GM06990 (cell line): ENCODE results near the gene ELMO1.

Source experiments
- DNase-seq: peaks from one replicate; pipeline ENCODE4 v3.0.0-alpha.2; 2011; ENCODE audit not compliant: insufficient read length; ENCODE audit errors: extremely low read depth
- H3K27me3 ChIP-seq: replicated peaks from 2 replicates; pipeline ENCODE4 v1.6.0; 2011; ENCODE audit warnings: low read length; ENCODE audit not compliant: control insufficient read depth, insufficient read depth
- H3K36me3 ChIP-seq: 2 replicates; pipeline ENCODE4 v1.5.1; 2011; ENCODE audit warnings: low read length; ENCODE audit not compliant: control insufficient read depth, insufficient read depth
- H3K4me3 ChIP-seq: replicated peaks from 2 replicates; pipeline ENCODE4 v1.5.1; 2011; ENCODE audit warnings: low read depth, mild to moderate bottlenecking, control low read depth, low read length
- CTCF ChIP-seq: IDR thresholded peaks from 2 replicates; pipeline ENCODE4 v1.5.1; 2011; ENCODE audit warnings: low read length, control low read depth, mild to moderate bottlenecking, inconsistent platforms; ENCODE audit not compliant: insufficient read depth, poor library complexity, severe bottlenecking

ELMO1 gene

GRCh38 chr7:37405128-37405527 is 43.5 kb downstream of the ELMO1 start:
- H3K4me3 ChIP-seq = no peak overlapping the region
- TF ChIP-seq CTCF = no peak
- H3K27me3 ChIP-seq = no peaks in the 10 kb centered on the region
- no peak for DNase-seq
- no peaks in the 10 kb centered on the region for H3K36me3 ChIP-seq

- H3K4me3 ChIP-seq = no peak overlapping the region
- no peak for TF ChIP-seq CTCF
- no peaks in the 10 kb centered on the region for H3K36me3 ChIP-seq
- DNase-seq = no peak
- no peaks in the 10 kb centered on the region for H3K27me3 ChIP-seq
Observed at GRCh38 chr7:37399876-37400421, 48.7 kb downstream of the ELMO1 start.

- DNase-seq = no peak
- Histone ChIP-seq H3K36me3 (no peaks in the 10 kb centered on the region), H3K27me3 (no peaks in the 10 kb centered on the region), H3K4me3 (no peak overlapping the region)
- TF ChIP-seq CTCF = no peak
Observed at GRCh38 chr7:37398403-37398802, 50.3 kb downstream of the ELMO1 start.

GRCh38 chr7:37395618-37396259 is 52.9 kb downstream of the ELMO1 start:
- H3K36me3 ChIP-seq = no peaks in the 10 kb centered on the region
- H3K27me3 ChIP-seq = no peaks in the 10 kb centered on the region
- no peak for TF ChIP-seq CTCF
- no peak for DNase-seq
- no peak overlapping the region for H3K4me3 ChIP-seq

- H3K4me3 ChIP-seq = no peak overlapping the region
- no peak for TF ChIP-seq CTCF
- H3K36me3 ChIP-seq = no peaks in the 10 kb centered on the region
- no peaks in the 10 kb centered on the region for H3K27me3 ChIP-seq
- DNase-seq = no peak
Observed at GRCh38 chr7:37394158-37394557, 54.5 kb downstream of the ELMO1 start.
